HL-60 (cell line): ENCODE data around the gene ANKRD1.
"Not testable (repeated sequence)": the region's sequence is repeated elsewhere in the genome, so short reads cannot be mapped to it uniquely, and the experiment has no call there.

Experiments
- POLR2AphosphoS5 ChIP-seq: IDR thresholded peaks from 2 replicates; pipeline ENCODE4 v1.6.1; 2012; ENCODE audit warnings: low read depth
- SPI1 ChIP-seq: IDR thresholded peaks from 2 replicates; pipeline ENCODE4 v1.6.1; 2012; ENCODE audit warnings: low read depth, mild to moderate bottlenecking, borderline replicate concordance
- TF ChIP-seq, protein P1 (sequence below): IDR thresholded peaks from one replicate; pipeline ENCODE4 v1.5.1; 2011; ENCODE audit warnings: low read length, control low read depth, inconsistent platforms; ENCODE audit not compliant: insufficient read depth
- TF ChIP-seq, protein P2 (sequence below): IDR thresholded peaks from 2 replicates; pipeline ENCODE4 v1.6.1; 2012; ENCODE audit warnings: low read depth; ENCODE audit not compliant: insufficient replicate concordance

DNA sequence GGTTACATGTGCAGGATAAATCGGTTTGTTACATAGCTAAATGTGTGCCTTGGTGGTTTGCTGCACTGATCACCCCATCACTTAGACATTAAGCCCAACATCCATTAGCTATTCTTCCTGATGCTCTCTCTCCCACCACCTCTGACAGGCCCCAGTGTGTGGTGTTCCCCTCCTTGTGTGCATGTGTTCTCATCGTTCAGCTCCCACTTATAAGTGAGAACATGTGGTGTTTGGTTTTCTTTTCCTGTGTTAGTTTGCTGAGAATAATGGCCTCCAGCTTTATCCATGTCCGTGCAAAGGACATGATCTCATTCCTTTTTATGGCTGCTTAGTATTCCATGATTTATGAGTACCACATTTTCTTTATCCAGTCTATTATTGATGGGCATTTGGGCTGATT lies 22.1 kb upstream of the ANKRD1 start:
- TF ChIP-seq POLR2AphosphoS5, SPI1: not testable (repeated sequence)
- TF ChIP-seq, protein P1, sequence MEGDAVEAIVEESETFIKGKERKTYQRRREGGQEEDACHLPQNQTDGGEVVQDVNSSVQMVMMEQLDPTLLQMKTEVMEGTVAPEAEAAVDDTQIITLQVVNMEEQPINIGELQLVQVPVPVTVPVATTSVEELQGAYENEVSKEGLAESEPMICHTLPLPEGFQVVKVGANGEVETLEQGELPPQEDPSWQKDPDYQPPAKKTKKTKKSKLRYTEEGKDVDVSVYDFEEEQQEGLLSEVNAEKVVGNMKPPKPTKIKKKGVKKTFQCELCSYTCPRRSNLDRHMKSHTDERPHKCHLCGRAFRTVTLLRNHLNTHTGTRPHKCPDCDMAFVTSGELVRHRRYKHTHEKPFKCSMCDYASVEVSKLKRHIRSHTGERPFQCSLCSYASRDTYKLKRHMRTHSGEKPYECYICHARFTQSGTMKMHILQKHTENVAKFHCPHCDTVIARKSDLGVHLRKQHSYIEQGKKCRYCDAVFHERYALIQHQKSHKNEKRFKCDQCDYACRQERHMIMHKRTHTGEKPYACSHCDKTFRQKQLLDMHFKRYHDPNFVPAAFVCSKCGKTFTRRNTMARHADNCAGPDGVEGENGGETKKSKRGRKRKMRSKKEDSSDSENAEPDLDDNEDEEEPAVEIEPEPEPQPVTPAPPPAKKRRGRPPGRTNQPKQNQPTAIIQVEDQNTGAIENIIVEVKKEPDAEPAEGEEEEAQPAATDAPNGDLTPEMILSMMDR: not testable (repeated sequence)
- TF ChIP-seq, protein P2, sequence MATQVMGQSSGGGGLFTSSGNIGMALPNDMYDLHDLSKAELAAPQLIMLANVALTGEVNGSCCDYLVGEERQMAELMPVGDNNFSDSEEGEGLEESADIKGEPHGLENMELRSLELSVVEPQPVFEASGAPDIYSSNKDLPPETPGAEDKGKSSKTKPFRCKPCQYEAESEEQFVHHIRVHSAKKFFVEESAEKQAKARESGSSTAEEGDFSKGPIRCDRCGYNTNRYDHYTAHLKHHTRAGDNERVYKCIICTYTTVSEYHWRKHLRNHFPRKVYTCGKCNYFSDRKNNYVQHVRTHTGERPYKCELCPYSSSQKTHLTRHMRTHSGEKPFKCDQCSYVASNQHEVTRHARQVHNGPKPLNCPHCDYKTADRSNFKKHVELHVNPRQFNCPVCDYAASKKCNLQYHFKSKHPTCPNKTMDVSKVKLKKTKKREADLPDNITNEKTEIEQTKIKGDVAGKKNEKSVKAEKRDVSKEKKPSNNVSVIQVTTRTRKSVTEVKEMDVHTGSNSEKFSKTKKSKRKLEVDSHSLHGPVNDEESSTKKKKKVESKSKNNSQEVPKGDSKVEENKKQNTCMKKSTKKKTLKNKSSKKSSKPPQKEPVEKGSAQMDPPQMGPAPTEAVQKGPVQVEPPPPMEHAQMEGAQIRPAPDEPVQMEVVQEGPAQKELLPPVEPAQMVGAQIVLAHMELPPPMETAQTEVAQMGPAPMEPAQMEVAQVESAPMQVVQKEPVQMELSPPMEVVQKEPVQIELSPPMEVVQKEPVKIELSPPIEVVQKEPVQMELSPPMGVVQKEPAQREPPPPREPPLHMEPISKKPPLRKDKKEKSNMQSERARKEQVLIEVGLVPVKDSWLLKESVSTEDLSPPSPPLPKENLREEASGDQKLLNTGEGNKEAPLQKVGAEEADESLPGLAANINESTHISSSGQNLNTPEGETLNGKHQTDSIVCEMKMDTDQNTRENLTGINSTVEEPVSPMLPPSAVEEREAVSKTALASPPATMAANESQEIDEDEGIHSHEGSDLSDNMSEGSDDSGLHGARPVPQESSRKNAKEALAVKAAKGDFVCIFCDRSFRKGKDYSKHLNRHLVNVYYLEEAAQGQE: not testable (repeated sequence)
